Endothelial cell (in vitro differentiated cells): ENCODE data around the gene PACRG. TPM values are rescaled to one million over a fixed set of nuclear protein-coding genes. Genes with fewer than 3 reads are reported as not detected.

ENCODE experiments used
- DNase-seq: peaks from one replicate; pipeline ENCODE4 v3.0.0; 2021; ENCODE audit warnings: low spot score
- H3K27ac Mint-ChIP-seq: one replicate; pipeline ENCODE4 v1.8.0; 2021; ENCODE audit warnings: mixed read lengths, inconsistent platforms; ENCODE audit not compliant: unreplicated experiment
- H3K27me3 Mint-ChIP-seq: one replicate; pipeline ENCODE4 v1.8.0; 2021; ENCODE audit warnings: mild to moderate bottlenecking, moderate library complexity, mixed read lengths, inconsistent platforms; ENCODE audit not compliant: unreplicated experiment
- H3K36me3 Mint-ChIP-seq: one replicate; pipeline ENCODE4 v1.8.0; 2021; ENCODE audit warnings: mild to moderate bottlenecking, low read depth, mixed read lengths, inconsistent platforms; ENCODE audit not compliant: unreplicated experiment
- H3K4me1 Mint-ChIP-seq: one replicate; pipeline ENCODE4 v1.8.0; 2021; ENCODE audit warnings: mild to moderate bottlenecking, mixed read lengths, inconsistent platforms; ENCODE audit not compliant: unreplicated experiment
- H3K4me3 Mint-ChIP-seq: one replicate; pipeline ENCODE4 v1.8.0; 2021; ENCODE audit warnings: mild to moderate bottlenecking, mixed read lengths, inconsistent platforms; ENCODE audit not compliant: unreplicated experiment
- H3K9me3 Mint-ChIP-seq: one replicate; pipeline ENCODE4 v1.8.0; 2021; ENCODE audit warnings: mixed read lengths, inconsistent platforms; ENCODE audit not compliant: unreplicated experiment
- total RNA-seq: library from RNA; stranded (reverse); fragmentation: NEBNext Ultra II Directional; extraction: Animal tissue kit (Norgen Biotek cat#: 25700); gene quantifications from one replicate; pipeline ENCODE4 v1.2.1, GENCODE V29; 2021; ENCODE audit not compliant: unreplicated experiment
- TF ChIP-seq, protein P1 (sequence below): fragments of 200-600 bp; sonication (generic); IDR thresholded peaks from one replicate; pipeline ENCODE4 v1.5.0; 2021; ENCODE audit warnings: antibody characterized with exemption; ENCODE audit not compliant: unreplicated experiment

Gene PACRG
- total RNA-seq, 1 donor from 2014 or later = 1.1 TPM

DNA sequence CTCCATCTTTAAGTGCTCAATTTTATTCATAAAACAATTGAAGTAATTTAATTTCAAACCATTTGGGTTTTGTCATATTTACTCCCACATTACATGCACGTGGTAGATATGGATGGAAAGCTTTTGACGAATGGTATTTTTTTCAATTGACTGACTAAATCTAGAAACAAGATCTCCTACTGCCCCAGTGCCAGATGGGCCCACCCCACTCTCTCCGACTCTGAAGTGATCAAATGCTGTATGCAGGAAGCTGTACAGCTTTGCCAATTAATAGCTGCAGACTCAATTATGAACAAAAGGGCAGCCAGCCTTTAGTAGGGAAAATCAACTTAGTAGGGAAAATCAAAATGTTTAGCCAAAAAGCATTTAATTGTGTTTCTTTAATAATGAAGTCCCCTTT lies 46.2 kb downstream of the PACRG start:
- Mint-ChIP-seq H3K36me3 (no peaks in the 10 kb centered on the region), H3K4me3 (no peak overlapping the region), H3K27me3 (no peaks in the 10 kb centered on the region), H3K27ac (no peak overlapping the region), H3K9me3 (no peaks in the 10 kb centered on the region), H3K4me1 (no peaks in the 10 kb centered on the region)
- DNase-seq = no peak
- TF ChIP-seq, protein P1, sequence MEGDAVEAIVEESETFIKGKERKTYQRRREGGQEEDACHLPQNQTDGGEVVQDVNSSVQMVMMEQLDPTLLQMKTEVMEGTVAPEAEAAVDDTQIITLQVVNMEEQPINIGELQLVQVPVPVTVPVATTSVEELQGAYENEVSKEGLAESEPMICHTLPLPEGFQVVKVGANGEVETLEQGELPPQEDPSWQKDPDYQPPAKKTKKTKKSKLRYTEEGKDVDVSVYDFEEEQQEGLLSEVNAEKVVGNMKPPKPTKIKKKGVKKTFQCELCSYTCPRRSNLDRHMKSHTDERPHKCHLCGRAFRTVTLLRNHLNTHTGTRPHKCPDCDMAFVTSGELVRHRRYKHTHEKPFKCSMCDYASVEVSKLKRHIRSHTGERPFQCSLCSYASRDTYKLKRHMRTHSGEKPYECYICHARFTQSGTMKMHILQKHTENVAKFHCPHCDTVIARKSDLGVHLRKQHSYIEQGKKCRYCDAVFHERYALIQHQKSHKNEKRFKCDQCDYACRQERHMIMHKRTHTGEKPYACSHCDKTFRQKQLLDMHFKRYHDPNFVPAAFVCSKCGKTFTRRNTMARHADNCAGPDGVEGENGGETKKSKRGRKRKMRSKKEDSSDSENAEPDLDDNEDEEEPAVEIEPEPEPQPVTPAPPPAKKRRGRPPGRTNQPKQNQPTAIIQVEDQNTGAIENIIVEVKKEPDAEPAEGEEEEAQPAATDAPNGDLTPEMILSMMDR = no peak

GRCh38 chr6:162777091-162777490 lies 49.3 kb downstream of the PACRG start:
- H3K36me3 Mint-ChIP-seq = no peaks in the 10 kb centered on the region
- no peaks in the 10 kb centered on the region for H3K9me3 Mint-ChIP-seq
- no peaks in the 10 kb centered on the region for H3K27me3 Mint-ChIP-seq
- DNase-seq = no peak
- no peaks in the 10 kb centered on the region for H3K4me1 Mint-ChIP-seq
- TF ChIP-seq, protein P1 = no peak
- no peak overlapping the region for H3K4me3 Mint-ChIP-seq
- H3K27ac Mint-ChIP-seq = no peak overlapping the region

DNA sequence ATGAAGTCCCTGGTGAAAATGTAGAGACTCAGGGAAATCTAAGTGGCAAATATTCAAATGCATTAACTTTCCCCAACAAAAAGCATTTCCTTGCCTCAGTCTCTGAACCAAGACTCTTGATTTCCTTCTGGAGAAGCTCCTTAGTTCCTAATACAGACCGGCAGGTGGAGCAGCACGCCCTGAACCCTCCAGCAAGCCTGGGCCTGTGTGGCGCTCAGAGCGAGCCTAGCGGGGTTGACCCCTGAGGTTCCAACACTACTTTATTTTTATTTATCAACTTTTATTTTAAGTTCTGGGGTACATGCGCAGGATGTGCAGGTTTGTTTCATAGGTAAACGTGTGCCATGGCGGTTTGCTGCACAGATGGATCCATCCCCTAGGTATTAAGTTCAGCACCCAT lies 50.8 kb downstream of the PACRG start:
- H3K9me3 Mint-ChIP-seq = no peaks in the 10 kb centered on the region
- no peak for DNase-seq
- H3K4me1 Mint-ChIP-seq = no peaks in the 10 kb centered on the region
- no peaks in the 10 kb centered on the region for H3K27me3 Mint-ChIP-seq
- H3K4me3 Mint-ChIP-seq = no peak overlapping the region
- TF ChIP-seq, protein P1 = no peak
- no peak overlapping the region for H3K27ac Mint-ChIP-seq
- H3K36me3 Mint-ChIP-seq = no peaks in the 10 kb centered on the region

DNA sequence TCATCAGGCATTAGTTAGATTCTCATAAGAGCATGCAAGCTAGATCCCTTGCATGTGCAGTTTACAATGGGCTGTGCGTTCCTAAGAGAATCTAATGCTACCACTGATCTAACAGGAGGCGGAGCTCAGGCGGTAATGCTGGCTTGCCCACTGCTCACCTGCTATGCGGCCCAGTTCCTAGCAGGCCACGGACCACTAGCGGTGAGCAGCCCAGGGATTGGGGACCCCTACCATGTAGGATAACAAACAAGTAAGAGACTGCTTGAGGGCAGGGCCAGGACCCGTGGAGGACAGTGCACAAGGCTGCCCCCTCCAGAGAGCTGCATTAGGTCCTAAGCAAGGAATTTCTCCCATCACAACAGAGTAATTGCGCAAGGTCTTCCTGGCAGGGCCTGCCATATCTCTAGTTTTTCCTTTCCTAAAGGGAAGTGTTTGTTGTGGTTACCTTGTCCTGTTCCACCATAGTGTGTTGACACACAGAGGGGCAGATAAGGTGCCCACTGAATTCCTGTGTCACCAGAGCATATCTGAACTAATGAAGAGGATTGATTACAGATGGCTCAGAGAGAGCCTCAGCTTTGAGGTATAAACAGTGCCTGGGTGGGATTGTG lies 58.0 kb downstream of the PACRG start:
- no peaks in the 10 kb centered on the region for H3K9me3 Mint-ChIP-seq
- H3K27me3 Mint-ChIP-seq = no peaks in the 10 kb centered on the region

More for the DNA sequence above, 58.0 kb downstream of the PACRG start:
- Mint-ChIP-seq H3K4me1 (no peaks in the 10 kb centered on the region), H3K27ac (peak overlapping the region; percentile 36), H3K4me3 (no peak overlapping the region), H3K36me3 (no peaks in the 10 kb centered on the region)
- TF ChIP-seq, protein P1 = no peak
- DNase-seq = no peak
